HEK293 (cell line): Measurements from ENCODE around the gene EEF1A2.

ENCODE experiments used
- YY1 ChIP-seq: fragments of 450-650 bp; formaldehyde crosslinking; IDR thresholded peaks from 2 replicates; pipeline ENCODE4 v1.5.1; 2018; ENCODE audit warnings: missing biosample characterization, missing genetic modification characterization
- ZFP3 ChIP-seq: fragments of 450-650 bp; formaldehyde crosslinking; IDR thresholded peaks from 2 replicates; pipeline ENCODE4 v1.5.1; 2016; ENCODE audit warnings: low read depth, missing biosample characterization, missing genetic modification characterization
- ZNF654 ChIP-seq: fragments of 450-650 bp; formaldehyde crosslinking; IDR thresholded peaks from 2 replicates; pipeline ENCODE4 v1.5.1; 2016; ENCODE audit warnings: low read depth, missing biosample characterization, missing genetic modification characterization

DNA sequence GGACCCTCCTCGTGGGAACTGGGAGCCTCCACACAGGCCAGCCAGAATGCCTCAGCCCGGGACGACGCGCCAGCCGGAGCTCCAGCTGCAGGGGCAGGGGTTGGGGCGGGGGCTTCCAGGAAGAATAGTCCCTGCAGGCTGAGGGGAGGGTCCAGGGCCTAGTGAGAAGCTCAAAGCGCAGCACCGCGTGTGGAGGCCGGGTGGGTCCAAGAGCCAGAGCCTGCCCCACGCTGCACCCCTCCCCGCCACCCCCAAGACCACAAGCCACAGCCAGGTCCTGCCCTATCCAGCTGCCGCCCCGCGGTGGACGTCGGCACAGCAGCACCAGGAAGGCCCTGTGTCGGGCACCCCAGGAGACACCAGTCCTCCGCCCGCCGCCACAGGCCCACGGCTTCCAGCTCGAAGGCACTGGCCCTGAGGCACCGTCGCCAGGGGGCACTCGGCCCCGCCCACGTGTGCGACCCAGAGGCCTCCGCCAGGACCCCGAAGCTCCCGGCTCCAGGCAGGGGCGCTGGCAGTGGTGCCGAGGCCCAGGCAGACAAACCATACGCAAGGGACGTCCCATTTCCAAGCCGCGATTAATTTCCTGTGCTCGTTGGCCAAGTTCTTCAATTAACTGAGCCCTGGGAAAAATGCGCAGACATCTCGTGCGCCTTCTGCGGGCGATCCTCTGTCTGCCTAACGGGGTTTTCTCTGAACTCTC is 45.9 kb downstream of the EEF1A2 start:
- no peak for TF ChIP-seq ZFP3 (tag by site-specific recombination)
- TF ChIP-seq ZNF654 (tag by site-specific recombination): no peak
- no peak for TF ChIP-seq YY1 (tag by site-specific recombination)
